ENCODE results near the gene TIMM17A. TPM values are rescaled to one million over a fixed set of nuclear protein-coding genes. Genes with fewer than 3 reads are reported as not detected.

The TIMM17A gene
- total RNA-seq, 1 donor from 2014 or later, result 50.5 TPM

GRCh38 chr1:201921952-201922558 is 33.2 kb upstream of the TIMM17A start:
- Histone ChIP-seq H3K4me1 (no peaks in the 10 kb centered on the region), H3K4me3 (no peak overlapping the region), H3K79me2 (ENCODE audit: low read depth) (no peaks in the 10 kb centered on the region), H3K36me3 (no peaks in the 10 kb centered on the region), H3K9ac (no peak overlapping the region), H3K27ac (no peak overlapping the region), H3K27me3 (no peaks in the 10 kb centered on the region), H2AFZ (replicated peaks) (no peak overlapping the region), H3K4me2 (no peak overlapping the region), H4K20me1 (ENCODE audit: low read depth) (no peaks in the 10 kb centered on the region), H3K9me3 (ENCODE audit: low read depth) (no peaks in the 10 kb centered on the region), H3F3A (ENCODE audit: low read depth) (no peaks in the 10 kb centered on the region)
- H3K36me3 Mint-ChIP-seq, result no peaks in the 10 kb centered on the region
- peaks cover 12% of the 10 kb centered on the region for H3K4me1 Mint-ChIP-seq
- no peak overlapping the region for H3K4me3 Mint-ChIP-seq
- H3K27me3 Mint-ChIP-seq (ENCODE audit: insufficient read depth, low read depth), result peaks cover 2% of the 10 kb centered on the region
- no peaks in the 10 kb centered on the region for H3K9me3 Mint-ChIP-seq
- DNase-seq (ENCODE audit: low spot score), result no peak
- TF ChIP-seq CTCF (IDR thresholded peaks at IDR 0.05) (no peak), EZH2phosphoT487 (IDR thresholded peaks at IDR 0.05) (no peak), EZH2 (IDR thresholded peaks at IDR 0.05) (no peak)
- H3K27ac Mint-ChIP-seq, result no peak overlapping the region

- Histone ChIP-seq H3K27ac (no peak overlapping the region), H3K4me1 (no peaks in the 10 kb centered on the region), H3K9me3 (ENCODE audit: low read depth) (no peaks in the 10 kb centered on the region), H4K20me1 (ENCODE audit: low read depth) (no peaks in the 10 kb centered on the region), H3K27me3 (no peaks in the 10 kb centered on the region), H3F3A (ENCODE audit: low read depth) (no peaks in the 10 kb centered on the region), H3K4me3 (no peak overlapping the region), H3K79me2 (ENCODE audit: low read depth) (no peaks in the 10 kb centered on the region), H2AFZ (replicated peaks) (no peak overlapping the region), H3K4me2 (no peak overlapping the region), H3K36me3 (no peaks in the 10 kb centered on the region), H3K9ac (no peak overlapping the region)
- Mint-ChIP-seq H3K36me3 (no peaks in the 10 kb centered on the region), H3K4me1 (no peaks in the 10 kb centered on the region), H3K27me3 (ENCODE audit: insufficient read depth, low read depth) (peaks cover 2% of the 10 kb centered on the region), H3K4me3 (no peak overlapping the region), H3K27ac (no peak overlapping the region), H3K9me3 (no peaks in the 10 kb centered on the region)
- DNase-seq (ENCODE audit: low spot score), result no peak
- TF ChIP-seq EZH2 (IDR thresholded peaks at IDR 0.05) (no peak), EZH2phosphoT487 (IDR thresholded peaks at IDR 0.05) (no peak)
Measured at GRCh38 chr1:201925301-201925567, 30.1 kb upstream of the TIMM17A start.

- Histone ChIP-seq H3K4me1 (no peaks in the 10 kb centered on the region), H3K9me3 (ENCODE audit: low read depth) (no peaks in the 10 kb centered on the region), H3K4me2 (no peak overlapping the region), H3K4me3 (no peak overlapping the region), H4K20me1 (ENCODE audit: low read depth) (no peaks in the 10 kb centered on the region), H2AFZ (replicated peaks) (no peak overlapping the region), H3K9ac (no peak overlapping the region), H3K79me2 (ENCODE audit: low read depth) (no peaks in the 10 kb centered on the region), H3F3A (ENCODE audit: low read depth) (no peaks in the 10 kb centered on the region), H3K27me3 (no peaks in the 10 kb centered on the region), H3K27ac (no peak overlapping the region), H3K36me3 (no peaks in the 10 kb centered on the region)
- DNase-seq (ENCODE audit: low spot score), result no peak
- Mint-ChIP-seq H3K27ac (no peak overlapping the region), H3K27me3 (ENCODE audit: insufficient read depth, low read depth) (peaks cover 2% of the 10 kb centered on the region), H3K4me3 (no peak overlapping the region), H3K36me3 (no peaks in the 10 kb centered on the region), H3K4me1 (no peaks in the 10 kb centered on the region), H3K9me3 (no peaks in the 10 kb centered on the region)
- TF ChIP-seq EZH2 (IDR thresholded peaks at IDR 0.05) (no peak), CTCF (IDR thresholded peaks at IDR 0.05) (no peak), EZH2phosphoT487 (IDR thresholded peaks at IDR 0.05) (no peak)
Measured at GRCh38 chr1:201925981-201926645, 29.2 kb upstream of the TIMM17A start.

GRCh38 chr1:201928266-201928665 is 27.0 kb upstream of the TIMM17A start:
- Mint-ChIP-seq H3K36me3 (no peaks in the 10 kb centered on the region), H3K27me3 (ENCODE audit: insufficient read depth, low read depth) (peaks cover 2% of the 10 kb centered on the region), H3K4me3 (no peak overlapping the region), H3K4me1 (no peaks in the 10 kb centered on the region), H3K9me3 (no peaks in the 10 kb centered on the region), H3K27ac (no peak overlapping the region)
- H2AFZ ChIP-seq (replicated peaks), result no peak overlapping the region
- no peak overlapping the region for H3K4me3 ChIP-seq
- no peak overlapping the region for H3K27ac ChIP-seq
- H3K27me3 ChIP-seq, result no peaks in the 10 kb centered on the region
- no peak overlapping the region for H3K9ac ChIP-seq
- DNase-seq (ENCODE audit: low spot score), result no peak
- no peaks in the 10 kb centered on the region for H3K9me3 ChIP-seq (ENCODE audit: low read depth)
- no peaks in the 10 kb centered on the region for H3K4me1 ChIP-seq
- no peaks in the 10 kb centered on the region for H3F3A ChIP-seq (ENCODE audit: low read depth)
- TF ChIP-seq EZH2phosphoT487 (IDR thresholded peaks at IDR 0.05), result no peak
- no peak for TF ChIP-seq CTCF (IDR thresholded peaks at IDR 0.05)
- TF ChIP-seq EZH2 (IDR thresholded peaks at IDR 0.05), result no peak
- no peaks in the 10 kb centered on the region for H3K79me2 ChIP-seq (ENCODE audit: low read depth)
- no peak overlapping the region for H3K4me2 ChIP-seq
- H3K36me3 ChIP-seq, result no peaks in the 10 kb centered on the region
- no peaks in the 10 kb centered on the region for H4K20me1 ChIP-seq (ENCODE audit: low read depth)

Data from neural progenitor cell (in vitro differentiated cells).